Liver (tissue), 9 donors: Measurements from ENCODE around the gene DUS1L. TPM values are rescaled to one million over a fixed set of nuclear protein-coding genes. Genes with fewer than 3 reads are reported as not detected.

Experiments used
- DNase-seq: peaks from one replicate; pipeline ENCODE4 v3.0.0-alpha.2; 2017; ENCODE audit warnings: low spot score
- H3K27ac ChIP-seq, 2 donors: one replicate each; pipeline ENCODE4 v1.7.0; 2013; ENCODE audit warnings: inconsistent platforms in 2 of 2, low read length in 2 of 2, control low read depth in 1 of 2, low read depth in 1 of 2, mild to moderate bottlenecking in 1 of 2
- H3K27me3 ChIP-seq, 4 donors: one replicate each; pipeline versions ENCODE4 v1.6.1 to v1.7.0; 2013; ENCODE audit warnings: low read length in 3 of 4, inconsistent platforms in 1 of 4, mild to moderate bottlenecking in 1 of 4, moderate library complexity in 1 of 4; ENCODE audit not compliant: control insufficient read depth in 4 of 4, insufficient read depth in 4 of 4
- H3K36me3 ChIP-seq, 4 donors: one replicate each; pipeline versions ENCODE4 v1.6.1 to v1.7.0; 2013; ENCODE audit warnings: low read length in 3 of 4, mild to moderate bottlenecking in 3 of 4, low read depth in 1 of 4, moderate library complexity in 1 of 4; ENCODE audit not compliant: control insufficient read depth in 4 of 4, insufficient read depth in 3 of 4
- H3K4me1 ChIP-seq, 4 donors: one replicate each; pipeline versions ENCODE4 v1.6.1 to v1.7.0; 2013; ENCODE audit warnings: low read length in 3 of 4, mild to moderate bottlenecking in 3 of 4, moderate library complexity in 1 of 4; ENCODE audit not compliant: control insufficient read depth in 4 of 4, insufficient read depth in 4 of 4
- H3K4me3 ChIP-seq, 3 donors: one replicate each; pipeline versions ENCODE4 v1.6.1 to v1.7.0; 2013; ENCODE audit warnings: low read length in 3 of 3, control low read depth in 1 of 3, low read depth in 1 of 3, mild to moderate bottlenecking in 1 of 3
- H3K9ac ChIP-seq, 2 donors: one replicate each; pipeline ENCODE4 v1.7.0; 2013; ENCODE audit warnings: low read length in 2 of 2, mild to moderate bottlenecking in 2 of 2, moderate library complexity in 2 of 2, control low read depth in 1 of 2, low read depth in 1 of 2
- H3K9me3 ChIP-seq, 4 donors: one replicate each; pipeline versions ENCODE4 v1.6.1 to v1.7.0; 2013; ENCODE audit warnings: low read length in 3 of 4; ENCODE audit not compliant: control insufficient read depth in 4 of 4
- EGR1 ChIP-seq, 2 donors: IDR thresholded peaks; 2 replicates each; pipeline ENCODE4 v1.6.1; 2016 to 2018; ENCODE audit warnings: antibody characterized with exemption in 2 of 2, low read depth in 2 of 2
- FOXA1 ChIP-seq: IDR thresholded peaks from 2 replicates; pipeline ENCODE4 v1.6.1; 2016; ENCODE audit warnings: antibody characterized with exemption
- FOXA2 ChIP-seq: IDR thresholded peaks from 2 replicates; pipeline ENCODE4 v1.6.1; 2016; ENCODE audit warnings: antibody characterized with exemption
- HNF4A ChIP-seq, 2 donors: conservative IDR thresholded peaks; 2 replicates each; pipeline ENCODE4 v1.6.1; 2016; ENCODE audit warnings: antibody characterized with exemption in 2 of 2, mild to moderate bottlenecking in 2 of 2
- HNF4G ChIP-seq: IDR thresholded peaks from 2 replicates; pipeline ENCODE4 v1.6.1; 2016; ENCODE audit warnings: antibody characterized with exemption
- JUND ChIP-seq, 2 donors: IDR thresholded peaks; 2 replicates each; pipeline ENCODE4 v1.6.1; 2016; ENCODE audit warnings: antibody characterized with exemption in 2 of 2
- NR2F2 ChIP-seq: IDR thresholded peaks from 2 replicates; pipeline ENCODE4 v1.6.1; 2016; ENCODE audit warnings: antibody characterized with exemption
- RAD21 ChIP-seq, 2 donors: IDR thresholded peaks; 2 replicates each; pipeline ENCODE4 v1.6.1; 2016; ENCODE audit warnings: antibody characterized with exemption in 2 of 2, mild to moderate bottlenecking in 2 of 2
- RXRA ChIP-seq, 2 donors: IDR thresholded peaks; 2 replicates each; pipeline ENCODE4 v1.6.1; 2017 to 2018; ENCODE audit warnings: antibody characterized with exemption in 2 of 2, mild to moderate bottlenecking in 1 of 2
- SP1 ChIP-seq: IDR thresholded peaks from 2 replicates; pipeline ENCODE4 v1.6.1; 2018; ENCODE audit warnings: antibody characterized with exemption, mild to moderate bottlenecking
- TAF1 ChIP-seq: conservative IDR thresholded peaks from 2 replicates; pipeline ENCODE4 v1.6.1; 2016; ENCODE audit warnings: antibody characterized with exemption, mild to moderate bottlenecking
- YY1 ChIP-seq: IDR thresholded peaks from 2 replicates; pipeline ENCODE4 v1.6.1; 2016; ENCODE audit warnings: antibody characterized with exemption, mild to moderate bottlenecking
- ZBTB33 ChIP-seq: IDR thresholded peaks from 2 replicates; pipeline ENCODE4 v1.6.1; 2016; ENCODE audit warnings: antibody characterized with exemption
- WGBS: extraction: QIAGEN DNeasy Blood & Tissue Kit; methylation state at CpG from one replicate; pipeline ENCODE4 v1.1.7; 2013; 5-methylcytosine and 5-hydroxymethylcytosine counted together
- polyA plus RNA-seq, 2 donors: library from polyadenylated mRNA; stranded (reverse) in 1 of 2; unstranded in 1 of 2; fragments of 200-250 nt in 1 of 2; fragments of >200 nt in 1 of 2; fragmentation: Nextera tagmentation in 1 of 2; extraction: Ambion mirVana in 1 of 2; gene quantifications; one replicate each; pipeline versions ENCODE4 v1.2.1 to v1.2.3, GENCODE V29; 2013 to 2015
- total RNA-seq, 2 donors: library from RNA; depleted of rRNA; stranded (reverse); fragments of >200 nt; gene quantifications; one replicate each; pipeline ENCODE4 v1.2.3, GENCODE V29; 2014
- TF ChIP-seq, protein P1 (sequence below): IDR thresholded peaks from 2 replicates; pipeline ENCODE4 v1.6.1; 2016; ENCODE audit warnings: antibody characterized with exemption
- TF ChIP-seq, protein P2 (sequence below): fragments of 150-350 bp; IDR thresholded peaks from 2 replicates; pipeline ENCODE4 v1.5.1; 2017; ENCODE audit warnings: improper control_type of control experiment, low read depth, low read length; ENCODE audit not compliant: missing input control
- donor health status: healthy.
- donor health status: healthy.
- donor health status: healthy.
- donor health status: healthy.
- donor health status: healthy.

DUS1L gene
- total and polyA plus RNA-seq, 4 donors, result 40.6 to 74.7 (median 53.3) TPM

DNA sequence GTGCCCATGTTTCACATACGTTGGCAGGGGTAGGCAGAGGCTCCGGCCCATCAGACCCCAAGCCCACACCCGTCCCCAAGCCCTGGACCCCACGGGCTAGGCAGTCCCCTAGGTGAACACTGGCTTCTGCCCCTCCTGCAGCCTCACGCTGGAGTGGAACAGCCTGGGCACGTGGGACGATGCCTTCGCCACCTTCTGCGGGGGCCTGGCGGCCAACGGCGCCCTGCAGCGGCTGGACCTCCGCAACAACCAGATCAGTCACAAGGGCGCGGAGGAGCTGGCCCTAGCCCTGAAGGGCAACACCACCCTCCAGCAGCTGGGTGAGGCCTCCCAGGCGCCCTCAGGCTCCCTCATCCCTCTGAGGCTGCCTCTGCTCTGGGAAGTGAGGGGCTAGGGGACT is 40.7 kb downstream of the DUS1L start:
- no peaks in the 10 kb centered on the region for H3K36me3 ChIP-seq
- H3K4me1 ChIP-seq, result peaks cover 18 to 70% (median 51%) of the 10 kb centered on the region in 4 donors
- WGBS, result 97% methylated on average over 17 of the region's 17 CpGs

GRCh38 chr17:82023447-82024241 is 42.0 kb downstream of the DUS1L start:
- Histone ChIP-seq H3K27me3 (no peaks in the 10 kb centered on the region), H3K36me3 (no peaks in the 10 kb centered on the region), H3K4me1 (peaks cover 18 to 68% (median 44%) of the 10 kb centered on the region in 4 donors), H3K9ac (peak overlapping the region in 1 of 2 donors; percentile 8), H3K4me3 (peak overlapping the region; percentile 45 to 75 (median 54)), H3K27ac (no peak overlapping the region), H3K9me3 (no peaks in the 10 kb centered on the region)
- TF ChIP-seq SP1, result no peak
- no peak for TF ChIP-seq YY1
- TF ChIP-seq RAD21 (IDR thresholded peaks at IDR 0.05), result no peak
- TF ChIP-seq EGR1 (IDR thresholded peaks at IDR 0.05; ENCODE audit: low read depth in 2 of 2), result no peak
- TF ChIP-seq NR2F2, result no peak
- TF ChIP-seq, protein P1, sequence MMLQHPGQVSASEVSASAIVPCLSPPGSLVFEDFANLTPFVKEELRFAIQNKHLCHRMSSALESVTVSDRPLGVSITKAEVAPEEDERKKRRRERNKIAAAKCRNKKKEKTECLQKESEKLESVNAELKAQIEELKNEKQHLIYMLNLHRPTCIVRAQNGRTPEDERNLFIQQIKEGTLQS, result no peak
- no peak for TF ChIP-seq FOXA2
- TF ChIP-seq, protein P2, sequence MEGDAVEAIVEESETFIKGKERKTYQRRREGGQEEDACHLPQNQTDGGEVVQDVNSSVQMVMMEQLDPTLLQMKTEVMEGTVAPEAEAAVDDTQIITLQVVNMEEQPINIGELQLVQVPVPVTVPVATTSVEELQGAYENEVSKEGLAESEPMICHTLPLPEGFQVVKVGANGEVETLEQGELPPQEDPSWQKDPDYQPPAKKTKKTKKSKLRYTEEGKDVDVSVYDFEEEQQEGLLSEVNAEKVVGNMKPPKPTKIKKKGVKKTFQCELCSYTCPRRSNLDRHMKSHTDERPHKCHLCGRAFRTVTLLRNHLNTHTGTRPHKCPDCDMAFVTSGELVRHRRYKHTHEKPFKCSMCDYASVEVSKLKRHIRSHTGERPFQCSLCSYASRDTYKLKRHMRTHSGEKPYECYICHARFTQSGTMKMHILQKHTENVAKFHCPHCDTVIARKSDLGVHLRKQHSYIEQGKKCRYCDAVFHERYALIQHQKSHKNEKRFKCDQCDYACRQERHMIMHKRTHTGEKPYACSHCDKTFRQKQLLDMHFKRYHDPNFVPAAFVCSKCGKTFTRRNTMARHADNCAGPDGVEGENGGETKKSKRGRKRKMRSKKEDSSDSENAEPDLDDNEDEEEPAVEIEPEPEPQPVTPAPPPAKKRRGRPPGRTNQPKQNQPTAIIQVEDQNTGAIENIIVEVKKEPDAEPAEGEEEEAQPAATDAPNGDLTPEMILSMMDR, result no peak
- TF ChIP-seq TAF1, result no peak
- TF ChIP-seq FOXA1, result no peak
- TF ChIP-seq HNF4G, result no peak
- no peak for TF ChIP-seq JUND (IDR thresholded peaks at IDR 0.05)
- TF ChIP-seq HNF4A (conservative IDR thresholded peaks at IDR 0.05), result no peak
- DNase-seq, result peak; percentile 46
- WGBS, result 7% methylated on average over 55 of the region's 55 CpGs

More for the DNA sequence above, 40.7 kb downstream of the DUS1L start:
- Histone ChIP-seq H3K27me3 (no peaks in the 10 kb centered on the region), H3K9me3 (no peaks in the 10 kb centered on the region), H3K27ac (no peak overlapping the region), H3K9ac (no peak overlapping the region), H3K4me3 (no peak overlapping the region)
- no peak for TF ChIP-seq TAF1
- no peak for TF ChIP-seq NR2F2
- no peak for TF ChIP-seq FOXA1
- no peak for TF ChIP-seq ZBTB33
- no peak for DNase-seq

- no peaks in the 10 kb centered on the region for H3K36me3 ChIP-seq
- peak; percentile 100 for DNase-seq
- peak within 1 kb of the TSS; percentile 60 to 61 for H3K27ac ChIP-seq
- H3K27me3 ChIP-seq, result no peaks in the 10 kb centered on the region
- under 1% methylated on average over 42 of the region's 42 CpGs for WGBS
- no peaks in the 10 kb centered on the region for H3K9me3 ChIP-seq
- H3K4me3 ChIP-seq, result peak within 1 kb of the TSS; percentile 64 to 80 (median 67)
- peaks cover 18 to 68% (median 44%) of the 10 kb centered on the region in 4 donors for H3K4me1 ChIP-seq
- peak within 1 kb of the TSS; percentile 67 to 70 for H3K9ac ChIP-seq
- TF ChIP-seq, protein P2, result no peak
- no peak for TF ChIP-seq YY1
- no peak for TF ChIP-seq ZBTB33
- peak in 1 of 2 donors; percentile 9 for TF ChIP-seq HNF4A (conservative IDR thresholded peaks at IDR 0.05)
- TF ChIP-seq, protein P1, result no peak
- TF ChIP-seq FOXA2, result no peak
- no peak for TF ChIP-seq JUND (IDR thresholded peaks at IDR 0.05)
- TF ChIP-seq FOXA1, result peak; percentile 32
- peak; percentile 38 to 78 for TF ChIP-seq RXRA (IDR thresholded peaks at IDR 0.05)
- TF ChIP-seq TAF1, result no peak
- TF ChIP-seq NR2F2, result peak; percentile 45
- TF ChIP-seq EGR1 (IDR thresholded peaks at IDR 0.05; ENCODE audit: low read depth in 2 of 2), result peak in 1 of 2 donors; percentile 26
- TF ChIP-seq RAD21 (IDR thresholded peaks at IDR 0.05), result no peak
Observed at GRCh38 chr17:82022981-82023446, 42.6 kb downstream of the DUS1L start, which contains the start of gene LRRC45. Gene LRRC45 (plus strand): TSS chr17:82023305. CDS start chr17:82023644, 339 bp downstream.
